ENCODE measurements around the gene NDFIP1.
A peak's percentile ranks its signal among the peaks of the same experiment; 100 is the strongest.

Gene NDFIP1

GRCh38 chr5:142143878-142144277 is 35.3 kb downstream of the NDFIP1 start:
- DNase-seq (ENCODE audit: low read depth): no peak
- TF ChIP-seq CTCF (conservative IDR thresholded peaks at IDR 0.05; ENCODE audit: low read depth, low read length): peak; percentile 57
- H3K4me3 ChIP-seq (ENCODE audit: low read length): no peak overlapping the region

GRCh38 chr5:142145106-142145900 is 36.7 kb downstream of the NDFIP1 start:
- peak; percentile 82 for TF ChIP-seq CTCF (conservative IDR thresholded peaks at IDR 0.05; ENCODE audit: low read depth, low read length)
- no peak overlapping the region for H3K4me3 ChIP-seq (ENCODE audit: low read length)
- peak; percentile 29 for DNase-seq (ENCODE audit: low read depth)

- no peak for TF ChIP-seq CTCF (conservative IDR thresholded peaks at IDR 0.05; ENCODE audit: low read depth, low read length)
- no peak overlapping the region for H3K4me3 ChIP-seq (ENCODE audit: low read length)
Measured at GRCh38 chr5:142149363-142149762, 40.8 kb downstream of the NDFIP1 start.

GRCh38 chr5:142150431-142150830 is 41.9 kb downstream of the NDFIP1 start:
- H3K4me3 ChIP-seq (ENCODE audit: low read length): no peak overlapping the region
- TF ChIP-seq CTCF (conservative IDR thresholded peaks at IDR 0.05; ENCODE audit: low read depth, low read length): no peak
- DNase-seq (ENCODE audit: low read depth): no peak

More at GRCh38 chr5:142149363-142149762, 40.8 kb downstream of the NDFIP1 start:
- no peak for DNase-seq (ENCODE audit: low read depth)

- TF ChIP-seq CTCF (conservative IDR thresholded peaks at IDR 0.05; ENCODE audit: low read depth, low read length): peak; percentile 84
- no peak overlapping the region for H3K4me3 ChIP-seq (ENCODE audit: low read length)
- peak; percentile 61 for DNase-seq (ENCODE audit: low read depth)
Measured at GRCh38 chr5:142151436-142152383, 43.1 kb downstream of the NDFIP1 start.

- peak; percentile 45 for DNase-seq (ENCODE audit: low read depth)
- TF ChIP-seq CTCF (conservative IDR thresholded peaks at IDR 0.05; ENCODE audit: low read depth, low read length): no peak
- H3K4me3 ChIP-seq (ENCODE audit: low read length): no peak overlapping the region
Measured at GRCh38 chr5:142152384-142152732, 43.8 kb downstream of the NDFIP1 start.
